Gastroesophageal sphincter (tissue), 4 donors: ENCODE measurements around the gene NUMA1. TPM values are rescaled to one million over a fixed set of nuclear protein-coding genes. Genes with fewer than 3 reads are reported as not detected.

Experiments used
- ATAC-seq: fragments of 150-250 bp; one replicate; pipeline ENCODE4 v1.9.1; 2016; ENCODE audit warnings: mild to moderate bottlenecking, moderate library complexity
- H3K27ac ChIP-seq, 4 donors: fragments of 200-600 bp; sonication (generic) in 3 of 4; 1 replicate in 3 of 4; 2 replicates in 1 of 4; pipeline ENCODE4 v1.5.1; 2016 to 2019
- H3K27me3 ChIP-seq: fragments of 200-600 bp; sonication (generic); one replicate; pipeline ENCODE4 v1.5.1; 2019
- H3K36me3 ChIP-seq, 2 donors: fragments of 200-600 bp; sonication (generic); one replicate each; pipeline ENCODE4 v1.5.1; 2019; ENCODE audit warnings: control low read depth in 1 of 2
- H3K4me1 ChIP-seq, 3 donors: fragments of 200-600 bp; sonication (generic); 1 replicate in 2 of 3; 2 replicates in 1 of 3; pipeline ENCODE4 v1.5.1; 2016 to 2019; ENCODE audit warnings: control low read depth in 2 of 3
- H3K4me3 ChIP-seq, 2 donors: fragments of 200-600 bp; sonication (generic); one replicate each; pipeline ENCODE4 v1.5.1; 2019; ENCODE audit warnings: mild to moderate bottlenecking in 1 of 2, moderate library complexity in 1 of 2
- H3K9me3 ChIP-seq, 3 donors: fragments of 200-600 bp; sonication (generic); one replicate each; pipeline ENCODE4 v1.5.1; 2017 to 2019; ENCODE audit warnings: control low read depth in 2 of 3
- EP300 ChIP-seq: sonication (generic); formaldehyde crosslinking; IDR thresholded peaks from one replicate; pipeline ENCODE4 v1.6.1; 2017; ENCODE audit warnings: antibody characterized with exemption, mild to moderate bottlenecking
- POLR2A ChIP-seq, 2 donors: fragments of 450-650 bp; IDR thresholded peaks; one replicate each; pipeline ENCODE4 v1.6.1; 2017; ENCODE audit warnings: antibody characterized with exemption in 2 of 2, mild to moderate bottlenecking in 2 of 2, moderate library complexity in 1 of 2
- POLR2AphosphoS5 ChIP-seq: sonication (generic); formaldehyde crosslinking; IDR thresholded peaks from one replicate; pipeline ENCODE4 v1.6.1; 2017; ENCODE audit warnings: antibody characterized with exemption
- WGBS, 2 donors: methylation state at CpG; one replicate each; pipeline ENCODE4 v1.1.5; 2018; ENCODE audit warnings: low coverage in 1 of 2; 5-methylcytosine and 5-hydroxymethylcytosine counted together
- total RNA-seq, 4 donors: library from RNA; depleted of rRNA; stranded (reverse); fragments of >200 nt; gene quantifications; one replicate each; pipeline ENCODE4 v1.1.0, GENCODE V29; 2016
- TF ChIP-seq, protein P1 (sequence below), 4 experiments: fragments of 200-600 bp in 2 of 4; fragments of 450-650 bp in 2 of 4; sonication (generic) in 1 of 4; IDR thresholded peaks; one replicate each; pipeline ENCODE4 v1.5.1; 2017 to 2019; ENCODE audit warnings: antibody characterized with exemption in 4 of 4, mild to moderate bottlenecking in 2 of 4, moderate library complexity in 2 of 4

The NUMA1 gene
- total RNA-seq, 4 donors from 2014 or later, result 235 to 370 (median 290) TPM

- H3K4me1 ChIP-seq, result peaks cover 14 to 47% (median 22%) of the 10 kb centered on the region in 3 donors
- H3K9me3 ChIP-seq, result no peaks in the 10 kb centered on the region
- H3K36me3 ChIP-seq, result peaks cover 21 to 90% of the 10 kb centered on the region in 2 donors
- TF ChIP-seq, protein P1, sequence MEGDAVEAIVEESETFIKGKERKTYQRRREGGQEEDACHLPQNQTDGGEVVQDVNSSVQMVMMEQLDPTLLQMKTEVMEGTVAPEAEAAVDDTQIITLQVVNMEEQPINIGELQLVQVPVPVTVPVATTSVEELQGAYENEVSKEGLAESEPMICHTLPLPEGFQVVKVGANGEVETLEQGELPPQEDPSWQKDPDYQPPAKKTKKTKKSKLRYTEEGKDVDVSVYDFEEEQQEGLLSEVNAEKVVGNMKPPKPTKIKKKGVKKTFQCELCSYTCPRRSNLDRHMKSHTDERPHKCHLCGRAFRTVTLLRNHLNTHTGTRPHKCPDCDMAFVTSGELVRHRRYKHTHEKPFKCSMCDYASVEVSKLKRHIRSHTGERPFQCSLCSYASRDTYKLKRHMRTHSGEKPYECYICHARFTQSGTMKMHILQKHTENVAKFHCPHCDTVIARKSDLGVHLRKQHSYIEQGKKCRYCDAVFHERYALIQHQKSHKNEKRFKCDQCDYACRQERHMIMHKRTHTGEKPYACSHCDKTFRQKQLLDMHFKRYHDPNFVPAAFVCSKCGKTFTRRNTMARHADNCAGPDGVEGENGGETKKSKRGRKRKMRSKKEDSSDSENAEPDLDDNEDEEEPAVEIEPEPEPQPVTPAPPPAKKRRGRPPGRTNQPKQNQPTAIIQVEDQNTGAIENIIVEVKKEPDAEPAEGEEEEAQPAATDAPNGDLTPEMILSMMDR (IDR thresholded peaks at IDR 0.05), result no peak
- H3K27ac ChIP-seq, result no peak overlapping the region
- 38 to 53% methylated on average over 3 to 4 of the region's 4 CpGs for WGBS, 2 donors
- ATAC-seq, result no peak
- no peaks in the 10 kb centered on the region for H3K27me3 ChIP-seq
- H3K4me3 ChIP-seq, result no peak overlapping the region
These were observed 57.0 kb downstream of the NUMA1 start for GRCh38 chr11:72023335-72023734.

GRCh38 chr11:72018171-72018570, 62.2 kb downstream of the NUMA1 start:
- peaks cover 4 to 29% (median 18%) of the 10 kb centered on the region in 3 donors for H3K4me1 ChIP-seq
- H3K27ac ChIP-seq, result no peak overlapping the region
- 83 to 90% methylated on average over 2 to 3 of the region's 9 CpGs for WGBS, 2 donors
- ATAC-seq, result no peak
- peaks cover 12 to 100% of the 10 kb centered on the region in 2 donors for H3K36me3 ChIP-seq
- H3K4me3 ChIP-seq, result no peak overlapping the region
- H3K27me3 ChIP-seq, result no peaks in the 10 kb centered on the region
- no peaks in the 10 kb centered on the region for H3K9me3 ChIP-seq
- TF ChIP-seq POLR2A (IDR thresholded peaks at IDR 0.05) (no peak), POLR2AphosphoS5 (no peak), EP300 (no peak)
- TF ChIP-seq, protein P1 (IDR thresholded peaks at IDR 0.05), result no peak

GRCh38 chr11:72015511-72016061, 64.8 kb downstream of the NUMA1 start:
- peak overlapping the region in 2 of 4 donors; percentile 58 to 71 for H3K27ac ChIP-seq
- ATAC-seq, result no peak
- no peaks in the 10 kb centered on the region for H3K9me3 ChIP-seq
- peaks cover 4 to 100% of the 10 kb centered on the region in 2 donors for H3K36me3 ChIP-seq
- H3K4me3 ChIP-seq, result no peak overlapping the region
- H3K4me1 ChIP-seq, result peaks cover 4 to 55% (median 29%) of the 10 kb centered on the region in 3 donors
- TF ChIP-seq, protein P1 (IDR thresholded peaks at IDR 0.05), result peak in 2 of 4 experiments; percentile 16 to 38
- TF ChIP-seq POLR2AphosphoS5, result no peak
- no peaks in the 10 kb centered on the region for H3K27me3 ChIP-seq
- WGBS, 2 donors, result 93% methylated on average over 5 of the region's 10 CpGs; no CpG with 5 or more reads in 1 of the 2 donors

GRCh38 chr11:72014761-72015320, 65.5 kb downstream of the NUMA1 start:
- peaks cover 4 to 100% of the 10 kb centered on the region in 2 donors for H3K36me3 ChIP-seq
- peaks cover 4 to 57% (median 29%) of the 10 kb centered on the region in 3 donors for H3K4me1 ChIP-seq
- no peaks in the 10 kb centered on the region for H3K9me3 ChIP-seq
- TF ChIP-seq, protein P1 (IDR thresholded peaks at IDR 0.05), result no peak
- TF ChIP-seq EP300 (no peak), POLR2AphosphoS5 (no peak), POLR2A (IDR thresholded peaks at IDR 0.05) (no peak)
- H3K27ac ChIP-seq, result peak overlapping the region in 3 of 4 donors; percentile 44 to 71 (median 58)
- ATAC-seq, result no peak
- H3K27me3 ChIP-seq, result no peaks in the 10 kb centered on the region
- 83 to 88% methylated on average over 10 to 12 of the region's 16 CpGs for WGBS, 2 donors
- no peak overlapping the region for H3K4me3 ChIP-seq
